A673 (cell line): ENCODE data around the gene RORC. TPM values are rescaled to one million over a fixed set of nuclear protein-coding genes. Genes with fewer than 3 reads are reported as not detected.

ENCODE experiments used
- BruUV-seq: library from RNA; stranded (reverse); fragments of 400-500 nt; replicated peaks from 2 replicates; lab custom pipeline; 2021; lab: Mats Ljungman, UMichigan
- CTCF ChIA-PET: fragments of 300-600 bp; sonication (Branson Sonifier 250); formaldehyde crosslinking; loops from one replicate; lab custom pipeline; 2022; ENCODE audit warnings: antibody characterized with exemption; lab: Charles Lee
- POLR2A ChIA-PET: fragments of 300-600 bp; sonication (Branson Sonifier 250); formaldehyde crosslinking; loops from one replicate; lab custom pipeline; 2022; ENCODE audit warnings: antibody characterized with exemption; ENCODE audit not compliant: low non-redundant PET; lab: Charles Lee
- DNase-seq: peaks from one replicate; pipeline ENCODE4 v3.0.0-alpha.2; 2015; ENCODE audit warnings: low spot score
- H3K27ac ChIP-seq: fragments of 200-600 bp; sonication (generic); 2 replicates; pipeline ENCODE4 v1.5.1; 2016; ENCODE audit warnings: mixed run types, low read depth, mild to moderate bottlenecking, mixed read lengths, antibody characterized with exemption, low read length; ENCODE audit not compliant: poor library complexity, severe bottlenecking
- H3K27me3 ChIP-seq: fragments of 200-600 bp; sonication (generic); replicated peaks from 2 replicates; pipeline ENCODE4 v1.6.1; 2017; ENCODE audit warnings: mixed run types, low read depth, mild to moderate bottlenecking, mixed read lengths, antibody characterized with exemption, low read length; ENCODE audit not compliant: insufficient read depth, poor library complexity
- H3K36me3 ChIP-seq: fragments of 200-600 bp; sonication (generic); 2 replicates; pipeline ENCODE4 v1.6.1; 2016; ENCODE audit warnings: mixed run types, mild to moderate bottlenecking, mixed read lengths, antibody characterized with exemption, low read length; ENCODE audit not compliant: insufficient read depth, poor library complexity, severe bottlenecking
- H3K4me1 ChIP-seq: fragments of 200-600 bp; sonication (generic); 2 replicates; pipeline ENCODE4 v1.6.1; 2017; ENCODE audit warnings: mixed run types, mild to moderate bottlenecking, mixed read lengths, antibody characterized with exemption, low read length; ENCODE audit not compliant: insufficient read depth, poor library complexity, severe bottlenecking
- H3K4me3 ChIP-seq: fragments of 200-600 bp; sonication (generic); 2 replicates; pipeline ENCODE4 v1.5.1; 2016; ENCODE audit warnings: low read depth, mixed run types, mild to moderate bottlenecking, mixed read lengths, low read length; ENCODE audit not compliant: poor library complexity, severe bottlenecking
- H3K9me3 ChIP-seq: fragments of 200-600 bp; sonication (generic); 2 replicates; pipeline ENCODE4 v1.6.1; 2016; ENCODE audit warnings: mixed run types, low read depth, mild to moderate bottlenecking, mixed read lengths, antibody characterized with exemption, low read length; ENCODE audit not compliant: poor library complexity, severe bottlenecking
- EZH2 ChIP-seq: fragments of 200-600 bp; sonication (generic); IDR thresholded peaks from 2 replicates; pipeline ENCODE4 v1.6.1; 2017; ENCODE audit warnings: borderline replicate concordance, low read depth, mild to moderate bottlenecking, mixed read lengths, antibody characterized with exemption, low read length; ENCODE audit not compliant: poor library complexity, severe bottlenecking
- intact Hi-C: fragments of 100-400 bp; cut with micrococcal nuclease; formaldehyde crosslinking; loops from one replicate; pipeline ENCODE4 v1.10.0; 2022; ENCODE audit not compliant: unreplicated experiment
- total RNA-seq: library from RNA; stranded (reverse); gene quantifications from 2 replicates; pipeline ENCODE4 v1.2.3, GENCODE V29; 2021
- TF ChIP-seq, protein P1 (sequence below): fragments of 300-800, 200-600 bp; sonication (generic); conservative IDR thresholded peaks from 2 replicates; pipeline ENCODE4 v1.5.1; 2017; ENCODE audit warnings: low read depth, mild to moderate bottlenecking, antibody characterized with exemption, low read length, moderate library complexity, mixed read lengths

RORC gene
- total RNA-seq, 1 experiment from 2014 or later: not detected

DNA sequence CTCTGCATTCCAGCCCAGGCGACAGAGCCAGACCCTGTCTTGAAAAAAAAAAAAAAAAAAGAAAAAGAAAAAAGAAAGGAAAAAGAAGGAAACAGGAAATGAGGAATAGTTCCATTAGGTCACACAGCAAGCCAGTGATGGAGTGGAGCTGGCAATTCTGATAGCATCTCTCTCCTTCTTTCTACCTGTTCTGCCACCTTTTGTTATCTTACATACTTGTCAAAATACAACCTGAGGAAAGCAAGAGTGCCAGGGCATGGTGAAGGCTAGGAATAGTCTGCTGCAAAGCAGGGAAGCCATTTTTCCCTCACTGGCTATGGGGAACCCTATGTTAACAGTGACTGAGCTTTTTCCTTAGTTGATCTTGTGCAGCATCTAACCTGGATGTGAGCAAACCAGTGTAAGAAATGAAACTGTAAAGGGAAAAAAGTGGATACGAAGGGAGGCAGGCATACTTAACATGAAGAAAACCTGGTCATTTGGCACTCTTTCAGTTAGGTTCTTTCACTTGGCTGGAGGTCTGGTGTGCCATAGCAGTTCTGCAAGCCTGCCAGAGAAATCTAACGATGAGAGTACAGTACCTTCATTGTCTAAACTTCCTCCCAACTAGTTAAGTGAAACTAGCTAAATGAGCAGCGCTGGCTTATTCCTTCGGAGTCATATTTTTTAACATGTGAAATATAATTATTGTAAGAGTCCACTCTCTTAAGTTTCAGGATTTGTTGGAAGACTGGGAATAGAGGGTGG is 39.9 kb upstream of the RORC start:
- no peak for DNase-seq
- intact Hi-C loops: no loop called here
- no TSS peak for BruUV-seq
- no peaks in the 10 kb centered on the region for H3K36me3 ChIP-seq
- H3K27ac ChIP-seq: no peak overlapping the region
- H3K4me3 ChIP-seq: no peak overlapping the region
- H3K4me1 ChIP-seq: no peaks in the 10 kb centered on the region
- H3K9me3 ChIP-seq: no peaks in the 10 kb centered on the region
- ChIA-PET CTCF (interaction anchor here (0.5 kb wide), 1 partner anchor 8 kb away, joined by 4 read pairs; no protein-coding TSS in a partner anchor), POLR2A (no interaction called here)
- H3K27me3 ChIP-seq: peaks cover 10% of the 10 kb centered on the region
- TF ChIP-seq EZH2: no peak
- TF ChIP-seq, protein P1, sequence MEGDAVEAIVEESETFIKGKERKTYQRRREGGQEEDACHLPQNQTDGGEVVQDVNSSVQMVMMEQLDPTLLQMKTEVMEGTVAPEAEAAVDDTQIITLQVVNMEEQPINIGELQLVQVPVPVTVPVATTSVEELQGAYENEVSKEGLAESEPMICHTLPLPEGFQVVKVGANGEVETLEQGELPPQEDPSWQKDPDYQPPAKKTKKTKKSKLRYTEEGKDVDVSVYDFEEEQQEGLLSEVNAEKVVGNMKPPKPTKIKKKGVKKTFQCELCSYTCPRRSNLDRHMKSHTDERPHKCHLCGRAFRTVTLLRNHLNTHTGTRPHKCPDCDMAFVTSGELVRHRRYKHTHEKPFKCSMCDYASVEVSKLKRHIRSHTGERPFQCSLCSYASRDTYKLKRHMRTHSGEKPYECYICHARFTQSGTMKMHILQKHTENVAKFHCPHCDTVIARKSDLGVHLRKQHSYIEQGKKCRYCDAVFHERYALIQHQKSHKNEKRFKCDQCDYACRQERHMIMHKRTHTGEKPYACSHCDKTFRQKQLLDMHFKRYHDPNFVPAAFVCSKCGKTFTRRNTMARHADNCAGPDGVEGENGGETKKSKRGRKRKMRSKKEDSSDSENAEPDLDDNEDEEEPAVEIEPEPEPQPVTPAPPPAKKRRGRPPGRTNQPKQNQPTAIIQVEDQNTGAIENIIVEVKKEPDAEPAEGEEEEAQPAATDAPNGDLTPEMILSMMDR: no peak

DNA sequence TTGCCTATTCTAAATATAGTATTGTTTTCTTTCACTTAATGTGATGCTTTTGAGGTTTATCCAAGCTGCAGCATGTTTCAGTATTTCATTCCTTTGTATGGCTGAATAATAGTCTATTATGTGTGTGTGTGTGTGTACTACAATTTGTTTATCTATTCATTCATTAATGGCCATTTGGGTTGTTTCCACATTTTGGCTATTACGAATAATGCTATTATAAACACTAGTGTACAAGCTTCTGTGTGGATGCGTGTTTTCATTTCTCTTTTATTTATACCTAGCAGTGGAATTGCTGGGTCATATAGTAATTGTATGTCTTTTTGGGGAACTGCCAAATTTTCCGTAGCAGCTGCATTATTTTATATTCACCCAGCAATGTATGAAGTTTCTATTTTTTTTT is 36.9 kb upstream of the RORC start:
- Histone ChIP-seq H3K27ac (no peak overlapping the region), H3K4me3 (no peak overlapping the region), H3K4me1 (no peaks in the 10 kb centered on the region), H3K36me3 (no peaks in the 10 kb centered on the region), H3K9me3 (no peaks in the 10 kb centered on the region), H3K27me3 (peaks cover under 1% of the 10 kb centered on the region)
- TF ChIP-seq EZH2: no peak
- TF ChIP-seq, protein P1: no peak
- CTCF ChIA-PET: no interaction called here
- intact Hi-C loops: no loop called here
- BruUV-seq: no TSS peak
- DNase-seq: no peak
- POLR2A ChIA-PET: no interaction called here

DNA sequence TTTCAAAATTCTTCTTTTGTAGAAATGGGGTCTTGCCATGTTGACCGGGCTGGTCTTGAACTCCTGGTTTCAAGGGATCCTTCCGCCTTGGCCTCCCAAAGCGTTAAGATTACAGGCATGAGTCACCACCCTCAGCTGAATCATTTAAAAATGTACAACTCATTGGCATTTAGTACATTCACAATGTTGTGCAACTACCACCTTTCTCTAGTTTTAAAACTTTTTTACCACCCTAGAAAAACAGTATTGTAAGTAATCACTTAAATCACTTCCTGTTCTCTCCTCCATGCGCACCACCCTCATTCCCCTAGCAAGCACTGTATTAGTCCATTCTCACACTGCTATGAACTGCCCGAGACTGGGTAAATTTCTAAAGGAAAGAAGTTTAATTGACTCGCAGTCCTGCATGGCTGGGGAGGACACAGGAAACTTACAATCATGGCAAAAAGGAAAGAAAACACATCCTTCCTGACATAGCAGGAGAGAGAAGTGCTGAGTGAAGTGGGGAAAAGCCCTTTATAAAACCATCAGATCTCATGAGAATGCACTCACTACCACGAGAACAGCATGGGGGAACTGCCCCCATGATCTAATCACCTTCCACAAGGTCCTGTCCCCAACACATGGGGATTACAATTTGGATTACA is 36.3 kb upstream of the RORC start:
- ChIA-PET CTCF (no interaction called here), POLR2A (no interaction called here)
- BruUV-seq: no TSS peak
- H3K9me3 ChIP-seq: no peaks in the 10 kb centered on the region
- no peak for TF ChIP-seq EZH2
- TF ChIP-seq, protein P1: no peak
- H3K4me3 ChIP-seq: no peak overlapping the region
- no peak overlapping the region for H3K27ac ChIP-seq
- H3K27me3 ChIP-seq: no peaks in the 10 kb centered on the region
- no peaks in the 10 kb centered on the region for H3K4me1 ChIP-seq
- intact Hi-C loops: no loop called here
- H3K36me3 ChIP-seq: no peaks in the 10 kb centered on the region
- peak; percentile 29 for DNase-seq
